ENCODE data around the gene NANOS1. TPM values are rescaled to one million over a fixed set of nuclear protein-coding genes. Genes with fewer than 3 reads are reported as not detected.

The NANOS1 gene
- total RNA-seq, 2 experiments from 2014 or later = 0.26 to 0.52 TPM

DNA sequence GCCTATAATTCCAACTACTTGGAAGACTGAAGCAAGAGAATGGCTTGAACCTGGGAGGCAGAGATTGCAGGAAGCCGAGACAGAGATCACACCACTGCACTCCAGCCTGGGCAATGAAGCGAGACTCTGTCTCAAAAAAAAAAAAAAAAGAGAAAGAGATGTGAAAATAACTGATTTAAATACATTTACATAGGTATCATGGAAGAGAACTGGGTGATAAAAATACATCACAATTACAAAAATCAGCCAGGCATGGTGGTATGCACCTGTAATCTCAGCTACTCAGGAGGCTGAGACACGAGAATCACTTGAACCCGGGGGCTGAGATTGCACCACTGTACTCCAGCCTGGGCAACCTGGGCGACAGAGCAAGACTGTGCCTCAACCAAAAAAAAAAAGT, 19.8 kb downstream of the NANOS1 start:
- CTCF ChIA-PET = no interaction called here
- Mint-ChIP-seq H3K9me3 (no peaks in the 10 kb centered on the region), H3K4me3 (no peak overlapping the region), H3K27me3 (ENCODE audit: low read depth) (no peaks in the 10 kb centered on the region), H3K36me3 (ENCODE audit: low read depth) (peaks cover 71% of the 10 kb centered on the region), H3K4me1 (ENCODE audit: low read depth) (peaks cover 8% of the 10 kb centered on the region), H3K27ac (no peak overlapping the region)
- no peak for DNase-seq
- intact Hi-C loops (cut with micrococcal nuclease) = no loop called here

- Mint-ChIP-seq H3K4me1 (ENCODE audit: low read depth) (peaks cover 8% of the 10 kb centered on the region), H3K27me3 (ENCODE audit: low read depth) (no peaks in the 10 kb centered on the region), H3K36me3 (ENCODE audit: low read depth) (peaks cover 74% of the 10 kb centered on the region), H3K27ac (no peak overlapping the region), H3K4me3 (no peak overlapping the region), H3K9me3 (no peaks in the 10 kb centered on the region)
- CTCF ChIA-PET = no interaction called here
- intact Hi-C loops (cut with micrococcal nuclease) = no loop called here
- no peak for DNase-seq
Measured at GRCh38 chr10:119049777-119050176, 20.3 kb downstream of the NANOS1 start.

DNA sequence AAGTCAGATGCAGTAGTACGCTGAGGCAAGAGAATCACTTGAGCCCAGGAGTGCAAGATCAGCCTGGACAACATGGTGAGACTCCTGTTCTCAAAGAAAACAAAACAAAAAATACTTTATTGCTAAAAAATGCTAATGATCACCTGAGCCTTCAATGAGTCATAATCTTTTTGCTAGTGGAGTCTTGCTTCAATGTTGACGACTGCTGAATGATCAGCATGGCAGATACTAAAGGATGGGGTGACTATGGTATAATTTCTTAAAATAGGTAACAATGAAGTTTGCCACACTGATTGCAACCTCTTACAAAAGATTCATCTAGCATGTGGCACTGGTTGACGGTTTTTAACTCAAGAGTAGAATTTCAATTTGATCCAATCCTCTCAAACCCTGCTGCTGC, 22.3 kb downstream of the NANOS1 start:
- Mint-ChIP-seq H3K27ac (no peak overlapping the region), H3K4me1 (ENCODE audit: low read depth) (peaks cover 6% of the 10 kb centered on the region), H3K9me3 (no peaks in the 10 kb centered on the region), H3K4me3 (no peak overlapping the region), H3K27me3 (ENCODE audit: low read depth) (no peaks in the 10 kb centered on the region), H3K36me3 (ENCODE audit: low read depth) (peaks cover 69% of the 10 kb centered on the region)
- intact Hi-C loops (cut with micrococcal nuclease) = no loop called here
- DNase-seq = no peak
- CTCF ChIA-PET = no interaction called here

GRCh38 chr10:119055472-119055871, 26.0 kb downstream of the NANOS1 start:
- Mint-ChIP-seq H3K4me3 (no peak overlapping the region), H3K9me3 (no peaks in the 10 kb centered on the region), H3K4me1 (ENCODE audit: low read depth) (no peaks in the 10 kb centered on the region), H3K36me3 (ENCODE audit: low read depth) (peaks cover 70% of the 10 kb centered on the region), H3K27me3 (ENCODE audit: low read depth) (no peaks in the 10 kb centered on the region), H3K27ac (no peak overlapping the region)
- no peak for DNase-seq
- CTCF ChIA-PET = no interaction called here
- intact Hi-C loops (cut with micrococcal nuclease) = loop anchor here (2.0 kb wide), 1 partner anchor 15 kb away; no protein-coding TSS in a partner anchor

DNA sequence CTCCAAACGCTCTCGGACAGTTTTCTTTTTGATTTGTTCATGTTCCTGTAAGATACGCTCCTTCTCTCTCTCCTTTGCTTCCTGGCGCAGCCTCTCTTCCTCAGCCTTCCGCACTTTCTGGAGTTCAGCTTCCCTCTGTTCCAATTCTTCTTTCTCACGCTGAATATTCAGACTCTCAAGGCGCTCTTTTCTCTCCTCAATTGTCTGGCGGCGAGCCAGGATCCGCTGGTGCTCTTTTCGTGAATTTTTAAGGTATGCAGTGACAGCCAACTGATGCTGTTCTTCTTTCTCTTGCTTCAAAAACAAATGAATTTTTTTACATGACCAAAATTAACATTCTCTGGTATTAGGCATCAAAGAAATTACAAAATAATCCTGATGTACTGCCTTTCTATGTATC, 28.5 kb downstream of the NANOS1 start:
- intact Hi-C loops (cut with micrococcal nuclease) = no loop called here

GRCh38 chr10:119059557-119059956, 30.0 kb downstream of the NANOS1 start:
- no peak for DNase-seq
- peaks cover 11% of the 10 kb centered on the region for H3K4me1 Mint-ChIP-seq (ENCODE audit: low read depth)
- H3K27me3 Mint-ChIP-seq (ENCODE audit: low read depth) = no peaks in the 10 kb centered on the region
- CTCF ChIA-PET = no interaction called here
- no peak overlapping the region for H3K4me3 Mint-ChIP-seq
- H3K36me3 Mint-ChIP-seq (ENCODE audit: low read depth) = peaks cover 68% of the 10 kb centered on the region
- H3K9me3 Mint-ChIP-seq = no peaks in the 10 kb centered on the region
- no peak overlapping the region for H3K27ac Mint-ChIP-seq
- intact Hi-C loops (cut with micrococcal nuclease) = no loop called here

More for the DNA sequence above, 28.5 kb downstream of the NANOS1 start:
- CTCF ChIA-PET = no interaction called here
- Mint-ChIP-seq H3K36me3 (ENCODE audit: low read depth) (peaks cover 64% of the 10 kb centered on the region), H3K4me3 (no peak overlapping the region), H3K27me3 (ENCODE audit: low read depth) (no peaks in the 10 kb centered on the region), H3K27ac (no peak overlapping the region), H3K4me1 (ENCODE audit: low read depth) (peaks cover 9% of the 10 kb centered on the region), H3K9me3 (no peaks in the 10 kb centered on the region)
- no peak for DNase-seq

DNA sequence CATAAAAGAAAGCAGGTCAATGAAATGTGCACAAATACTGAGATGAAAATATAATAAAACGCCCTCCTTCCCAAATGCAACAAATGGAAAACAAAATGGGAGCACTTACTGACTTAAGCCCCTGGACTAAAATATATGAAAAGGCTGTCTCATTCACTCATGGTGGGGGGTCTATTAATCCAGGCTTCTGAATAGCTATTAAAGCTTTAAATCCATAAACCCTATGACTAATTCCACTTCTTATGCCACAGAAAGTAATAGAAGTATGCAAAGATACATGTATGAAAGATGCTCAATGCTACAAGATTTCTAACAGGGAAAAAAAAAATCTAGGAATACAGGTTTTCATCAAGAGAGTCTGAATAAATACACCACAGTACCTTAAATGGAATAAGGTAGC, 30.6 kb downstream of the NANOS1 start:
- Mint-ChIP-seq H3K4me1 (ENCODE audit: low read depth) (peaks cover 11% of the 10 kb centered on the region), H3K27ac (no peak overlapping the region), H3K27me3 (ENCODE audit: low read depth) (no peaks in the 10 kb centered on the region), H3K9me3 (no peaks in the 10 kb centered on the region), H3K36me3 (ENCODE audit: low read depth) (peaks cover 69% of the 10 kb centered on the region), H3K4me3 (no peak overlapping the region)
- intact Hi-C loops (cut with micrococcal nuclease) = no loop called here
- CTCF ChIA-PET = no interaction called here
- DNase-seq = no peak

DNA sequence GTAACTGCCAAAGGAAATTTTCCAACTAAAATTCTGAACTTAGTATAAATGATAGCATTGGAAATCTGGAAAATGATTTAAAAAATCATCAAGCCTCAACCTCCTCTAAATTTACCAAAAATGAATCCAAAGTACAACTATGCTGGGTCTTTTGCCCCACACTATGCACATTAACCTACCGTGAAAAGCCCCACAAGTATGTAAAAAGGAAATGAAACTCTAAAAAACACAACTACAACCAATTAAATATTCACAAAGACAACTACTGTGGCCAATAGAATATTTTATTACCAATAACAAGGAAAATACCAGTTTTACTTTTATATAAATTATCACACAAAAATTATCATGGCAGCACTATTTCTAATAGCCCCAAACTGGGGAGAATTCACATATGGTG, 31.8 kb downstream of the NANOS1 start:
- no peak overlapping the region for H3K27ac Mint-ChIP-seq

GRCh38 chr10:119061926-119062325, 32.4 kb downstream of the NANOS1 start:
- peaks cover 67% of the 10 kb centered on the region for H3K36me3 Mint-ChIP-seq (ENCODE audit: low read depth)
- peaks cover 13% of the 10 kb centered on the region for H3K4me1 Mint-ChIP-seq (ENCODE audit: low read depth)
- H3K27me3 Mint-ChIP-seq (ENCODE audit: low read depth) = no peaks in the 10 kb centered on the region
- DNase-seq = no peak
- intact Hi-C loops (cut with micrococcal nuclease) = no loop called here
- H3K4me3 Mint-ChIP-seq = no peak overlapping the region
- CTCF ChIA-PET = interaction anchor here (0.6 kb wide), 1 partner anchor 13 kb away, joined by 4 read pairs; no protein-coding TSS in a partner anchor
- no peaks in the 10 kb centered on the region for H3K9me3 Mint-ChIP-seq
- no peak overlapping the region for H3K27ac Mint-ChIP-seq

More for the DNA sequence above, 31.8 kb downstream of the NANOS1 start:
- Mint-ChIP-seq H3K4me3 (no peak overlapping the region), H3K4me1 (ENCODE audit: low read depth) (peaks cover 13% of the 10 kb centered on the region), H3K36me3 (ENCODE audit: low read depth) (peaks cover 70% of the 10 kb centered on the region), H3K27me3 (ENCODE audit: low read depth) (no peaks in the 10 kb centered on the region), H3K9me3 (no peaks in the 10 kb centered on the region)
- DNase-seq = no peak
- CTCF ChIA-PET = no interaction called here
- intact Hi-C loops (cut with micrococcal nuclease) = no loop called here

GRCh38 chr10:119070395-119071165, 41.1 kb downstream of the NANOS1 start:
- Mint-ChIP-seq H3K9me3 (no peaks in the 10 kb centered on the region), H3K4me1 (ENCODE audit: low read depth) (peaks cover 24% of the 10 kb centered on the region), H3K36me3 (ENCODE audit: low read depth) (peaks cover 60% of the 10 kb centered on the region), H3K27ac (no peak overlapping the region), H3K27me3 (ENCODE audit: low read depth) (no peaks in the 10 kb centered on the region), H3K4me3 (no peak overlapping the region)
- CTCF ChIA-PET = no interaction called here
- intact Hi-C loops (cut with micrococcal nuclease) = loop anchor here (2.0 kb wide), 1 partner anchor 16 kb away; no protein-coding TSS in a partner anchor
- DNase-seq = no peak

GRCh38 chr10:119073584-119073983, 44.1 kb downstream of the NANOS1 start:
- no peak overlapping the region for H3K4me3 Mint-ChIP-seq
- no peaks in the 10 kb centered on the region for H3K27me3 Mint-ChIP-seq (ENCODE audit: low read depth)
- no peaks in the 10 kb centered on the region for H3K9me3 Mint-ChIP-seq
- H3K36me3 Mint-ChIP-seq (ENCODE audit: low read depth) = peaks cover 53% of the 10 kb centered on the region
- DNase-seq = no peak
- no peak overlapping the region for H3K27ac Mint-ChIP-seq
- CTCF ChIA-PET = interaction anchor here (1.0 kb wide), 1 partner anchor 11 kb away, joined by 3 read pairs; no protein-coding TSS in a partner anchor
- peaks cover 41% of the 10 kb centered on the region for H3K4me1 Mint-ChIP-seq (ENCODE audit: low read depth)
- intact Hi-C loops (cut with micrococcal nuclease) = no loop called here

DNA sequence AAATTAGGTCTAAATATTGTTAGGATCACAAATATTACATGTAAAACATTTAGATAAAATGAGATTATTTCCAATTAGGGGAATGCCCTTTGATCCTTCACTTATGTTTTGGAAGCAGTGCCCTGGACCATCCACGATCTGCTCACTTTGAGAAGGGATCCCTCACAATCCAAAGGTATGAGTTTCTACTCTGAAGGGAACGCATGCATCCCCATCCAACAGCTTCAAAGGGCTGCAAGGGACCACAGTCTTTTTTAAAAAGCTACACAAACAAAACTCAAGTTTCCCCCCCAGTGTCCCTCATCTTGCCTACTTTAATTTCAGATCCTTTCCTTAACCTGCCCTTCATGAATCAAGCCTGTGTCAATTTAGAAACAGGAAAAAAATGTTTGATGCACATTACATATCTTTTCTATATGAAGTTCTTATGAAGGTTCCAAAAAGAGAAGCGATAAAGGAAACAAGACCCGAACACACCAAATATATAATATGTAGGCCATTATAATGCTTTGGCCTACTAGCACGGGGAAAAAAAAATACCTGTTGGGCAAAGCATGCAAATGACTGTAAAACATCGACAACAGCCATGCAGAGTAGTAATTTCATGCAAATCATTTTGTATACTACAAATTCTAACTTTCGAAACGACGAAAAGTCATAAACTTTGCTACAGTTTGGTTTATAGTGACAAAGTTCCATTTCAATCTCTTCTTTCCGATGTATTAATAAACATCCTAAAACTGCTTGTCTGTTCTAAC, 49.1 kb downstream of the NANOS1 start:
- H3K27ac Mint-ChIP-seq = peak overlapping the region; percentile 98
- DNase-seq = no peak
- intact Hi-C loops (cut with micrococcal nuclease) = no loop called here
- H3K4me1 Mint-ChIP-seq (ENCODE audit: low read depth) = peaks cover 46% of the 10 kb centered on the region
- H3K9me3 Mint-ChIP-seq = no peaks in the 10 kb centered on the region
- H3K27me3 Mint-ChIP-seq (ENCODE audit: low read depth) = no peaks in the 10 kb centered on the region
- CTCF ChIA-PET = interaction anchor here (0.7 to 1.6 kb wide), 2 partner anchors 19 to 52 kb away, joined by 3 read pairs; no protein-coding TSS in a partner anchor
- peaks cover 38% of the 10 kb centered on the region for H3K36me3 Mint-ChIP-seq (ENCODE audit: low read depth)
- peak overlapping the region; percentile 95 for H3K4me3 Mint-ChIP-seq

All from activated naive CD4-positive, alpha-beta T cell treated with anti-CD3 and anti-CD28 coated beads for 36 hours (primary cell).